ENCODE results near the gene RND2.

- no peak for TF ChIP-seq EZH2 (IDR thresholded peaks at IDR 0.05; ENCODE audit: borderline replicate concordance, low read depth, low read length, poor library complexity, severe bottlenecking)
- no peak for TF ChIP-seq CTCF (conservative IDR thresholded peaks at IDR 0.05; ENCODE audit: low read depth, low read length)
Measured at GRCh38 chr17:43003542-43004172, 21.4 kb upstream of the RND2 start.
